B cell (primary cell): ENCODE measurements around the gene CCDC88B. TPM values are rescaled to one million over a fixed set of nuclear protein-coding genes. Genes with fewer than 3 reads are reported as not detected.
A peak's percentile ranks its signal among the peaks of the same experiment; 100 is the strongest.

ENCODE experiments used
- ATAC-seq: fragments of 200-7000 bp; cut with Tn5 transposase; one replicate; pipeline ENCODE4 v1.10.0; 2021; ENCODE audit warnings: low read depth, mild to moderate bottlenecking, moderate number of reproducible peaks, moderate library complexity
- CTCF ChIA-PET: fragments of 350-600 bp; sonication (Branson Sonifier 250); formaldehyde crosslinking; loops from one replicate; lab custom pipeline; 2021; ENCODE audit warnings: antibody characterized with exemption, inconsistent platforms; lab: Charles Lee
- POLR2A ChIA-PET: fragments of 350-600 bp; sonication (Branson Sonifier 250); formaldehyde crosslinking; loops from one replicate; lab custom pipeline; 2021; ENCODE audit warnings: antibody characterized with exemption; lab: Charles Lee
- DNase-seq: peaks from one replicate; pipeline ENCODE4 v3.0.0; 2013
- H2AFZ ChIP-seq: 2 replicates; pipeline ENCODE4 v1.6.1; 2012; ENCODE audit warnings: mild to moderate bottlenecking, low read depth, low read length; ENCODE audit not compliant: insufficient read depth, poor library complexity, severe bottlenecking
- H3K27ac ChIP-seq, 2 donors: 1 replicate in 1 of 2; 2 replicates in 1 of 2; pipeline ENCODE4 v1.5.1; 2012 to 2013; ENCODE audit warnings: low read length in 2 of 2, mild to moderate bottlenecking in 2 of 2, moderate library complexity in 1 of 2
- H3K27me3 ChIP-seq, 4 experiments: fragments of 200-600 bp in 1 of 4; sonication (generic) in 1 of 4; replicated peaks in 1 of 4; 1 replicate in 2 of 4; 2 replicates in 2 of 4; pipeline versions ENCODE4 v1.6.1 to v1.7.0; 2013 to 2016; ENCODE audit warnings: low read length in 3 of 4, mild to moderate bottlenecking in 2 of 4, mixed read lengths in 1 of 4, moderate library complexity in 1 of 4; ENCODE audit not compliant: insufficient read depth in 4 of 4, control insufficient read depth in 3 of 4; ENCODE audit errors: control extremely low read depth in 1 of 4
- H3K36me3 ChIP-seq, 2 experiments: replicated peaks in 1 of 2; 1 replicate in 1 of 2; 2 replicates in 1 of 2; pipeline versions ENCODE4 v1.6.1 to v1.7.1; 2013; ENCODE audit warnings: low read length in 1 of 2; ENCODE audit not compliant: insufficient read depth in 2 of 2, control insufficient read depth in 1 of 2; ENCODE audit errors: control extremely low read depth in 1 of 2, extremely low read depth in 1 of 2
- H3K4me1 ChIP-seq, 2 donors: fragments of 200-600 bp in 1 of 2; sonication (generic) in 1 of 2; 1 replicate in 1 of 2; 2 replicates in 1 of 2; pipeline versions ENCODE4 v1.5.1 to v1.6.1; 2013 to 2017; ENCODE audit warnings: low read length in 2 of 2; ENCODE audit not compliant: control insufficient read depth in 2 of 2, insufficient read depth in 2 of 2
- H3K4me2 ChIP-seq: replicated peaks from 2 replicates; pipeline ENCODE3; 2012; ENCODE audit warnings: mild to moderate bottlenecking, low read depth, low read length; ENCODE audit not compliant: poor library complexity, severe bottlenecking
- H3K4me3 ChIP-seq, 5 experiments: fragments of 200-600 bp in 1 of 5; sonication (generic) in 1 of 5; 1 replicate in 3 of 5; 2 replicates in 2 of 5; pipeline versions ENCODE4 v1.5.1 to v1.7.0; 2011 to 2016; ENCODE audit warnings: low read length in 4 of 5, mild to moderate bottlenecking in 4 of 5, low read depth in 2 of 5, control low read depth in 1 of 5, moderate library complexity in 1 of 5; ENCODE audit not compliant: insufficient read depth in 1 of 5; ENCODE audit errors: control extremely low read depth in 1 of 5, extremely low read depth in 1 of 5
- H3K79me2 ChIP-seq: fragments of 200-600 bp; sonication (generic); one replicate; pipeline ENCODE4 v1.6.0; 2016; ENCODE audit warnings: low read length; ENCODE audit not compliant: control insufficient read depth, insufficient read depth
- H3K9ac ChIP-seq: fragments of 200-600 bp; sonication (generic); 2 replicates; pipeline ENCODE4 v1.6.1; 2017; ENCODE audit warnings: mild to moderate bottlenecking, low read length, moderate library complexity
- H3K9me3 ChIP-seq, 3 donors: one replicate each; pipeline versions ENCODE4 v1.6.1 to v1.7.1; 2013; ENCODE audit warnings: low read length in 2 of 3; ENCODE audit not compliant: control insufficient read depth in 2 of 3, insufficient read depth in 1 of 3; ENCODE audit errors: control extremely low read depth in 1 of 3
- H4K20me1 ChIP-seq: 2 replicates; pipeline ENCODE4 v1.6.0; 2012; ENCODE audit warnings: mild to moderate bottlenecking, low read length; ENCODE audit not compliant: insufficient read depth, control insufficient read depth, poor library complexity, severe bottlenecking
- H3K27ac Mint-ChIP-seq: one replicate; pipeline ENCODE4 v1.8.0; 2021; ENCODE audit warnings: mixed read lengths
- H3K27me3 Mint-ChIP-seq: one replicate; pipeline ENCODE4 v1.8.0; 2021; ENCODE audit warnings: mixed read lengths
- H3K4me1 Mint-ChIP-seq: one replicate; pipeline ENCODE4 v1.8.0; 2021; ENCODE audit warnings: mixed read lengths
- H3K4me3 Mint-ChIP-seq: one replicate; pipeline ENCODE4 v1.8.0; 2021; ENCODE audit warnings: mixed read lengths
- H3K9me3 Mint-ChIP-seq: one replicate; pipeline ENCODE4 v1.8.0; 2022; ENCODE audit warnings: mixed read lengths; ENCODE audit not compliant: insufficient read depth
- CTCF ChIP-seq: fragments of 200-600 bp; IDR thresholded peaks from one replicate; pipeline ENCODE4 v1.8.0; 2022; ENCODE audit warnings: antibody characterized with exemption, mild to moderate bottlenecking
- EZH2 ChIP-seq: IDR thresholded peaks from 2 replicates; pipeline ENCODE4 v1.6.1; 2012; ENCODE audit warnings: borderline replicate concordance, low read depth, mild to moderate bottlenecking, moderate library complexity, low read length; ENCODE audit not compliant: insufficient read depth, poor library complexity, severe bottlenecking
- WGBS: methylation state at CpG from one replicate; pipeline ENCODE4 v1.1.5; 2013; ENCODE audit warnings: missing lambda C conversion rate; ENCODE audit not compliant: insufficient coverage; 5-methylcytosine and 5-hydroxymethylcytosine counted together
- intact Hi-C: fragments of 100-400 bp; cut with micrococcal nuclease; formaldehyde crosslinking; loops from one replicate; pipeline ENCODE4 v1.10.0; 2022
- polyA plus RNA-seq: library from polyadenylated mRNA; depleted of rRNA; stranded (reverse); fragments of >200 nt; gene quantifications from 2 replicates; pipeline ENCODE4 v1.2.3, GENCODE V29; 2012
- total RNA-seq, 2 donors: library from RNA; stranded (reverse); fragments of 120-200 nt in 1 of 2; gene quantifications; 1 replicate in 1 of 2; 2 replicates in 1 of 2; pipeline versions ENCODE4 v1.2.3 to v1.2.4, GENCODE V29; 2013 to 2022

CCDC88B gene
- total and polyA plus RNA-seq, 2 donors (not counting 1 experiment from before 2014, with no cell fraction given), result 172 to 208 TPM

- Histone ChIP-seq H3K27me3 (no peaks in the 10 kb centered on the region), H3K27ac (peak within 1 kb of the TSS; percentile 99 to 100), H3K4me3 (peak within 1 kb of the TSS; percentile 76 to 95 (median 81)), H3K9ac (peak within 1 kb of the TSS; percentile 95), H3K4me2 (peak within 1 kb of the TSS; percentile 99), H3K9me3 (no peaks in the 10 kb centered on the region), H3K4me1 (peaks cover 8 to 26% of the 10 kb centered on the region in 2 donors), H2AFZ (peak within 1 kb of the TSS; percentile 89), H4K20me1 (peaks cover 10% of the 10 kb centered on the region), H3K36me3 (peaks cover 0 to 33% of the 10 kb centered on the region in 2 experiments), H3K79me2 (peaks cover 19% of the 10 kb centered on the region)
- CTCF ChIA-PET, result interaction anchor here (0.6 to 4.7 kb wide), 31 partner anchors 8 to 534 kb away, joined by 3 to 188 read pairs (median 7); partner anchors contain the start of genes BAD, CATSPERZ, CCDC88B and ESRRA
- Mint-ChIP-seq H3K27me3 (no peaks in the 10 kb centered on the region), H3K4me3 (peak within 1 kb of the TSS; percentile 98), H3K9me3 (no peaks in the 10 kb centered on the region), H3K4me1 (peaks cover 38% of the 10 kb centered on the region), H3K27ac (peak within 1 kb of the TSS; percentile 100)
- ATAC-seq, result peak; percentile 66
- POLR2A ChIA-PET, result interaction anchor here (0.5 to 2.6 kb wide), 28 partner anchors 13 to 1476 kb away, joined by 3 to 50 read pairs (median 4); partner anchors contain the start of genes BAD, CCDC88B, ESRRA and FAU
- intact Hi-C loops, result loop anchor here (1.0 to 5.0 kb wide), 7 partner anchors 12 to 425 kb away; partner anchors contain the start of genes ESRRA, GPR137 and RASGRP2
- WGBS, result under 1% methylated on average over 43 of the region's 43 CpGs
- DNase-seq, result peak; percentile 99
- TF ChIP-seq CTCF (no peak), EZH2 (no peak)
Observed at GRCh38 chr11:64317325-64317960, 22.6 kb upstream of the CCDC88B start, which contains the start of gene TRMT112. TRMT112 (minus strand) TSS chr11:64317559; CDS start chr11:64317526, 33 bp downstream.
